GM12878 (cell line): Measurements from ENCODE around the gene PLIN3.

Experiments used
- EZH2 ChIP-seq: IDR thresholded peaks from 2 replicates; pipeline ENCODE4 v1.6.1; 2012; ENCODE audit warnings: low read depth, mild to moderate bottlenecking, control low read depth, inconsistent platforms, low read length, borderline replicate concordance; ENCODE audit not compliant: control insufficient read depth
- HDAC2 ChIP-seq: fragments of 200-600 bp; sonication (generic); IDR thresholded peaks from 2 replicates; pipeline ENCODE4 v1.6.1; 2017
- JUND ChIP-seq: IDR thresholded peaks from 2 replicates; pipeline ENCODE4 v1.6.1; 2012; ENCODE audit warnings: low read depth, mild to moderate bottlenecking, low read length, improper control_type of control experiment, moderate library complexity
- NFYB ChIP-seq: IDR thresholded peaks from 2 replicates; pipeline ENCODE4 v1.6.1; 2011; ENCODE audit warnings: low read depth, mild to moderate bottlenecking, low read length, improper control_type of control experiment, moderate library complexity; ENCODE audit not compliant: insufficient read depth
- POLR2A ChIP-seq: IDR thresholded peaks from 2 replicates; pipeline ENCODE4 v1.6.1; 2011; ENCODE audit warnings: low read depth, mild to moderate bottlenecking, low read length
- RELA ChIP-seq: fragments of 450-650 bp; IDR thresholded peaks from 2 replicates; pipeline ENCODE4 v1.8.0; 2014; ENCODE audit warnings: borderline replicate concordance; ENCODE audit not compliant: partially characterized antibody
- TARDBP ChIP-seq: IDR thresholded peaks from 2 replicates; pipeline ENCODE4 v1.6.1; 2016; ENCODE audit warnings: borderline replicate concordance
- TF ChIP-seq, protein P1 (sequence below), 3 experiments: IDR thresholded peaks in 2 of 3; conservative IDR thresholded peaks in 1 of 3; 2 replicates each; pipeline ENCODE4 v1.5.1; 2011; ENCODE audit warnings: low read depth in 3 of 3, low read length in 3 of 3, mild to moderate bottlenecking in 3 of 3, control low read depth in 2 of 3, moderate library complexity in 2 of 3, inconsistent platforms in 1 of 3, mixed read lengths in 1 of 3; ENCODE audit not compliant: control insufficient read depth in 2 of 3, insufficient read depth in 1 of 3; ENCODE audit errors: extremely low read depth in 1 of 3

DNA sequence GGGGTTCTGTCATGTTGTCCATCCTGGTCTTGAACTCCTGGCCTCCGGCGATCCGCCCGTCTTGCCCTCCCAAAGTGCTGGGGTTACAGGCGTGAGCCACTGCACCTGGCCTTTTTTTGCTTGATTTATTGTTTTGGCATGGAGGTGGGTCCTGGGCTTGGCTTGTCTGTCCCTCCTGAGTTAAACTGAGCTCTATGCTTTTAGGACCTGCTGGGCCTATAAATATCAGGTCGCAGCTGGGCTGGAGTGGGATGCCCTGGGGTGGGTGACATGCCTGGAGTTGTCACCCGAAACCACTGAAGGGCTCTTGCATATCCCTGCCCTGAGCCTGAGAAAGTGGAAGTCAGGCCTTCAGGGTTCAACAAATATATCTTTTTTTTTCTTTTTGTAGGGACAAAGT lies 29.7 kb upstream of the PLIN3 start:
- TF ChIP-seq, protein P1, sequence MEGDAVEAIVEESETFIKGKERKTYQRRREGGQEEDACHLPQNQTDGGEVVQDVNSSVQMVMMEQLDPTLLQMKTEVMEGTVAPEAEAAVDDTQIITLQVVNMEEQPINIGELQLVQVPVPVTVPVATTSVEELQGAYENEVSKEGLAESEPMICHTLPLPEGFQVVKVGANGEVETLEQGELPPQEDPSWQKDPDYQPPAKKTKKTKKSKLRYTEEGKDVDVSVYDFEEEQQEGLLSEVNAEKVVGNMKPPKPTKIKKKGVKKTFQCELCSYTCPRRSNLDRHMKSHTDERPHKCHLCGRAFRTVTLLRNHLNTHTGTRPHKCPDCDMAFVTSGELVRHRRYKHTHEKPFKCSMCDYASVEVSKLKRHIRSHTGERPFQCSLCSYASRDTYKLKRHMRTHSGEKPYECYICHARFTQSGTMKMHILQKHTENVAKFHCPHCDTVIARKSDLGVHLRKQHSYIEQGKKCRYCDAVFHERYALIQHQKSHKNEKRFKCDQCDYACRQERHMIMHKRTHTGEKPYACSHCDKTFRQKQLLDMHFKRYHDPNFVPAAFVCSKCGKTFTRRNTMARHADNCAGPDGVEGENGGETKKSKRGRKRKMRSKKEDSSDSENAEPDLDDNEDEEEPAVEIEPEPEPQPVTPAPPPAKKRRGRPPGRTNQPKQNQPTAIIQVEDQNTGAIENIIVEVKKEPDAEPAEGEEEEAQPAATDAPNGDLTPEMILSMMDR (IDR thresholded peaks at IDR 0.05 in 2 of 3, conservative IDR thresholded peaks at IDR 0.05 in 1 of 3; ENCODE audit: control insufficient read depth in 2 of 3, extremely low read depth in 1 of 3, insufficient read depth in 1 of 3, low read depth in 3 of 3, low read length in 3 of 3) = no peak
- TF ChIP-seq NFYB = no peak
- no peak for TF ChIP-seq HDAC2
- no peak for TF ChIP-seq POLR2A
- TF ChIP-seq JUND = no peak
- TF ChIP-seq RELA = no peak
- TF ChIP-seq TARDBP = no peak
- TF ChIP-seq EZH2 = no peak
